ENCODE results near the gene STMN1. TPM values are rescaled to one million over a fixed set of nuclear protein-coding genes. Genes with fewer than 3 reads are reported as not detected.

STMN1 gene
- polyA plus RNA-seq, 2 of the 4 experiments (the other 2 are of a cell fraction): 82.4 to 145 TPM

GRCh38 chr1:25922971-25923552, 16.8 kb upstream of the STMN1 start (continued):
- TF ChIP-seq REST (IDR thresholded peaks at IDR 0.05): no peak
- TF ChIP-seq PBX3 (IDR thresholded peaks at IDR 0.05): no peak
- no peak for TF ChIP-seq EHMT2 (IDR thresholded peaks at IDR 0.05; ENCODE audit: low read depth)
- no peak for TF ChIP-seq KDM5A (IDR thresholded peaks at IDR 0.05)

GRCh38 chr1:25922056-25922970, 16.1 kb upstream of the STMN1 start:
- DNase-seq (ENCODE audit: low read depth in 1 of 2, low spot score in 1 of 2): peak; percentile 10 to 53
- whole genome bisulfite sequencing (ENCODE audit: missing lambda C conversion rate): 62% methylated on average over 10 of the region's 49 CpGs
- ATAC-seq: peak; percentile 80 to 85
- peak overlapping the region; percentile 75 for H3K4me2 ChIP-seq
- ChIA-PET POLR2A (interaction anchor here (0.7 to 1.1 kb wide), 2 partner anchors 17 to 24 kb away, joined by 3 to 4 read pairs; no protein-coding TSS in a partner anchor), CTCF (interaction anchor here (0.6 to 4.5 kb wide), 5 partner anchors 9 to 75 kb away, joined by 3 to 13 read pairs (median 4); partner anchors contain the start of gene PAFAH2)
- no peak for FAIRE-seq
- H3K4me3 ChIP-seq: peak overlapping the region; percentile 53
- no peaks in the 10 kb centered on the region for H3K9me3 ChIP-seq
- peak overlapping the region; percentile 71 to 87 for H3K27ac ChIP-seq
- H3K4me1 ChIP-seq: peaks cover 7% of the 10 kb centered on the region; the same call in 1 of the 3 replicates
- no peak for TF ChIP-seq MAZ (IDR thresholded peaks at IDR 0.05; ENCODE audit: borderline replicate concordance, low read depth, low read length)
- TF ChIP-seq ELK1 (IDR thresholded peaks at IDR 0.05; ENCODE audit: low read depth, low read length): no peak
- TF ChIP-seq CTCF (IDR thresholded peaks at IDR 0.05): no peak
- TF ChIP-seq EP300 (IDR thresholded peaks at IDR 0.05): no peak
- no peak for TF ChIP-seq KDM1A (IDR thresholded peaks at IDR 0.05; ENCODE audit: low read depth)
- TF ChIP-seq E2F6 (IDR thresholded peaks at IDR 0.05; ENCODE audit: borderline replicate concordance, low read depth): peak; percentile 24; the same call in 1 of the 2 replicates
- no peak for TF ChIP-seq MAFK (IDR thresholded peaks at IDR 0.05; ENCODE audit: partially characterized antibody)
- no peak for TF ChIP-seq KDM5A (IDR thresholded peaks at IDR 0.05)
- no peak for TF ChIP-seq CBX8 (IDR thresholded peaks at IDR 0.05)
- no peak for TF ChIP-seq NPAS2 (CRISPR knock-in tag; IDR thresholded peaks at IDR 0.05; ENCODE audit: borderline replicate concordance)
- TF ChIP-seq CBX2 (IDR thresholded peaks at IDR 0.05; ENCODE audit: borderline replicate concordance, low read depth): no peak
- no peak for TF ChIP-seq RFX5 (IDR thresholded peaks at IDR 0.05)
- no peak for TF ChIP-seq CEBPB (IDR thresholded peaks at IDR 0.05)
- no peak for TF ChIP-seq ATOH8 (CRISPR knock-in tag; IDR thresholded peaks at IDR 0.05; ENCODE audit: low read depth)
- no peak; the same call in 1 of the 2 replicates for TF ChIP-seq POLR2A (IDR thresholded peaks at IDR 0.05; ENCODE audit: low read length)
- TF ChIP-seq SREBF2 (IDR thresholded peaks at IDR 0.05): no peak
- no peak for TF ChIP-seq POLR2AphosphoS2 (conservative IDR thresholded peaks at IDR 0.05; ENCODE audit: low read length)
- TF ChIP-seq RNF2 (IDR thresholded peaks at IDR 0.05; ENCODE audit: borderline replicate concordance, low read depth): no peak
- TF ChIP-seq MAX (IDR thresholded peaks at IDR 0.05): peak; percentile 52; the same call in 1 of the 2 replicates
- TF ChIP-seq RARB (CRISPR knock-in tag; IDR thresholded peaks at IDR 0.05): no peak
- no peak for TF ChIP-seq HOXB5 (CRISPR knock-in tag; IDR thresholded peaks at IDR 0.05)
- TF ChIP-seq ZNF302 (CRISPR knock-in tag; IDR thresholded peaks at IDR 0.05): no peak
- 0 out of 2 replicates have a peak, but pooled peaks have one; percentile 21 for TF ChIP-seq HOXB13 (CRISPR knock-in tag; IDR thresholded peaks at IDR 0.05; ENCODE audit: low read depth)

All from A549 (cell line).